ENCODE data around the gene SLC12A6.
"Not testable (repeated sequence)": the region's sequence is repeated elsewhere in the genome, so short reads cannot be mapped to it uniquely, and the experiment has no call there.

SLC12A6 gene

GRCh38 chr15:34248190-34248589, 89.4 kb downstream of the SLC12A6 start:
- no peak for DNase-seq

DNA sequence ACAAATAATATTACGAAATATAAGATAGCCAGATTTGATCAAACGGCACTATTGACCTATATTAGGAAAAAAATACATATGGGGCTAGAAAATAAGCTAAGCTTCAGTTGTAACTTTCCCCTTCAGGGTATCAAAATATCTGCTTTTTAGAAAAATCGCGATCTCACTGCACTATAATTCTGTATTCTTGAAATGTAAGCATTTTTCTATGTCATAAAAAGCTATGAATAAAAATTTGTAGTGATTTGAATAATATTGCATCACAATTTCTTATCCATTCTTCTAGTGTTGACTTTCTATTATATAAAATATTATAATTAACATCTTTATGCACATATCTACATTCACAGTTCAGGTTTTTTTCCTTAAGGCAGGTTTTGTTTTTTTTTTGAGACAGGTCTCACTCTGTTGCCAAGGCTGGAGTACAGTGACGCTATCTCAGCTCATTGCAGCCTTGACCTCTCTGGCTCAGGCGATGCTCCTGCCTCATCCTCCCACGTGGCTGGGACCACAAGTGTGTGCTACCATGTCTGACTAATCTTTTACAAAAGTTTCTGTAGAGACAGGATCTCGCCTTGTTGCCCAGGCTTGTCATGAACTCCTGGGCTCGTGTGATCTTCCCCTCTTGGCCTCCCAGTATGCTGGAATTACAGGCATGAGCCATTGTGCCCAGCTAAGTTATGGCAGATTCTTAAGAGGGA, 91.2 kb downstream of the SLC12A6 start:
- DNase-seq: no peak

DNA sequence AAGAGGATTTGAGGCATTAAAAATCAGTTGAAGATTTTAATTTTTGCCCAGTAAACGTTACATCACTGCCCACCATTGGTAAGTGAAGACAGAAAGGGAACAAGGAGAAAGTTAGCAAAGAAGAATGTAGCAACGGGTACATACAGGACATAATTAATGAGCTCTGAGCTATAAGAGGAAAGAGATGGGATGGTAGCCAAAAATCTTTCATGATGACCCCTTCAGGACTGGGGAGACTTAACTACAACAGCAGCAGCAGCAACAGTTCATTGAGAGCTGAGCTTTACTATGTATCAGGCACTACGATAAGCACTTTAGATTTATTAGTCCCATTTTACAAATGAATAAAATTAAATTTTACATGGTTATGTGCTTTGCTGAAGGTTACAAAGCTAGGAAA, 94.4 kb downstream of the SLC12A6 start:
- DNase-seq: no peak

- no peak for DNase-seq
Measured at GRCh38 chr15:34242331-34242710, 95.3 kb downstream of the SLC12A6 start.

- DNase-seq: peak; percentile 59 to 60
Measured at GRCh38 chr15:34241376-34242330, 95.9 kb downstream of the SLC12A6 start.

- no peak for DNase-seq
Measured at GRCh38 chr15:34240537-34240936, 97.0 kb downstream of the SLC12A6 start.

- no peak for DNase-seq
Measured at GRCh38 chr15:34239151-34239808, 98.3 kb downstream of the SLC12A6 start.

GRCh38 chr15:34233614-34234013, 104.0 kb downstream of the SLC12A6 start:
- no peak for DNase-seq

GRCh38 chr15:34223904-34224596, 113.5 kb downstream of the SLC12A6 start:
- no peak for DNase-seq

GRCh38 chr15:34217587-34218225, 119.9 kb downstream of the SLC12A6 start:
- no peak for DNase-seq

DNA sequence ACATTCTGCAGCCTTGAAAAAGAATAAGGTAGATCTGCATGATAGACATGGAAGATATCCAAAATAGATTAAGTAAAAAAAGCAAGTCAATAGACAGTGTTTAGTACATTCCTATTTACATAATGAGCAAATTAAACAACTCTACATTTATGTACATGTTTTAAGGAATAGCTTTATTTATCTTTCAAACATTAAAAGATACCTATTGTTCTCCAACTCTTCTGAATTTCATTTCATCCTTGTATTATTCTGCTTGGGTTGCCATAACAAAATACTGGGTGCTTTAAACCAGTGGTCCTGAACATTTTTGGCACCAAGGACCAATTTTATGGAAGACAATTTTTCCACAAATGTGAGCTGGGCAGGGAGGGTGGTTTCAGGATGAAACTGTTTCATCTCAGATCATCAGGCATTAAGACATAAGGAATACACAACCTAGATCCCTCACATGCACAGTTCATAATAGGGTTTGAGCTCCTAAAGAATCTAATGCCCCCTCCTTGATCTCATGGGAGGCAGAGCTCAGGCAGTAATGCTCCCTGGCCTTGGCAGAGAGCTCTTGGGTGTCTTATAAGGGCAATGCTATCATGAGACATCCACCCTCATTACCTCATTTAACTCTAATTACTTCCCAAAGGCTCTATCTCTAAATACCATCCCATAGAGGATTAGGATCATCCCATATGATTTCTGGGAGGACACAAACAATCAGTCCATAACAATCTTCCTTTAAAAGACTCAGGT, 120.9 kb downstream of the SLC12A6 start:
- DNase-seq: no peak

GRCh38 chr15:34214135-34214534, 123.4 kb downstream of the SLC12A6 start:
- DNase-seq: no peak

DNA sequence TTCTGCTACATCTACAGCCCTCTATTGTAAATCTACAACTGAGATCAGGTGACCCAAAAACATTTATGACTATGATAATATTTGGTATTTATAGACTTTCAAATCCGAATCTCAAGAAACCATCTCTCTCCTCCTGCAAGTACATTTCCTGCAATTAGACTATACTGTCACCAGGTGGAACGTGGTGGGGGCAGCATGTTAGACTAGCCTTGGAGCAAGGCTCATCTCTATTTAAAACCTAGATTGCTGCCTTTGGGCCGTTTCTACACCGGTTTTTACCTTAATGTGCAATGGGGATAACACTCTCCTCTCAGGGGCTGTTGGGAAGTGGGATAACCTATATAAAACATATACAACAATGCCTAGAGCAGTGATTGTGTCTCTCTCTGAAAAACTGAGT, 123.9 kb downstream of the SLC12A6 start:
- no peak for DNase-seq

DNA sequence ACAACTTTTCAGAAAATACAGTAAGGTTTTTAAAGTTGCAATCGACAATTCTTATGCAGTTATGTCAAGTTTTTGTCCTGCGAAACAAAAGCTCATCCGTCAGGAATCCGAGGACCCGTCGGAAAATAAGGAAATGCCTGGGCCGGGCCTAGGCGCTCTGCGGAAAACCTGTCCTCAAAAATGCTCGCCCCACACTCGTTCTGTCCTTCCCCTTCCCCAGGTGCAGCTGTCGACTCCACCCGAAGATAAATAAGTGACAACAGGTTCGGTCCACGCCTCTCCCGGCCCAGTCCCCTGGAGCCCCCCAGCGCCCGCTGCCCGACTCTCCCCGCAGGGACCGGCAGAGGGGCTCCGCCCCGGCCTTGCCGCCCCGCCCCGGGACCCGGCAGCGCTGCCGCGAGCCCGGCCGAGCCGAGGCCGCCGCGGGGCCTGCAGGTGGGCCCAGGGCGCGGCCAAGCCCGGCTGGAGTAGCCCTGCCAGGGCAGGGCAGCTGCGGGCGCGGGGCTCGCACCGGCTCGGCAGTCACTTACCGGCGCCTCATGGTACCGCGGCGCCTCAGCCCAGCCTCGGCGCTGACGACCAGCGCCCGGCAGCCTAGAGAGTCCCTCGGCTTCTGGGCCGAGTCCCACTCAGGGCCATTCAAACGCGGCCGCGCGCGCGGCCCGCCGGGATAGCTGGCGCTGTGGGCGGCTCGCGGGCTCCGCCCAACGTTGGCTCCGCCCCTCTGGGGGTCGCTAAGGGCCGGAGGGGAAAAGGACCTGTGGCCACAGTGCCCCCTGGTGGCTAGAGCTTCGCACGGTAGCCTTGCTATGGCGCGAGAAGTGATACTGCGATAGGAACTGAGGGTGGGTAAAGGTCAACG, 127.9 kb downstream of the SLC12A6 start, which contains the start of gene KATNBL1:
Gene KATNBL1, minus strand, starts transcription at position 676 of the 862 bp plus-strand sequence. CDS start 46,420 bp downstream, outside the sequence.
- DNase-seq: peak; percentile 88 to 93

DNA sequence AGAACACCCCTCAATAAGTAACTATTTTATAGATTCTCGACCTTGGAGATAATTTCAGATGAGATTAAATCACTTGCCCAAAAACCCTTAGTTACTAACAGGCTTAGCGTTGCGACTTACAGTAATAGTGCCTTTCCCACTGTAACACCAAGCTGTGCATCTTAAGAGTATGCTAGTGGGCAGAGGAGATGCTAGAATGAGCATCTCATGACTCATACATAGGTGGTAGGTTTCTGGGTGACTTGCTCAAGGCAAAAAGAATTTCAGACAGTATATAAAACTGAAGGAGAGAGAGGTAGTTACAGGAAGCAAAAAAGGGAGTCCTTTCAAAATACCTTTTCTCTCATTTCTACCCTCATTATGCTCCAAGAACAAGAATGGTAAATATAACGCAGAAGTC, 131.6 kb downstream of the SLC12A6 start:
- DNase-seq: no peak

DNA sequence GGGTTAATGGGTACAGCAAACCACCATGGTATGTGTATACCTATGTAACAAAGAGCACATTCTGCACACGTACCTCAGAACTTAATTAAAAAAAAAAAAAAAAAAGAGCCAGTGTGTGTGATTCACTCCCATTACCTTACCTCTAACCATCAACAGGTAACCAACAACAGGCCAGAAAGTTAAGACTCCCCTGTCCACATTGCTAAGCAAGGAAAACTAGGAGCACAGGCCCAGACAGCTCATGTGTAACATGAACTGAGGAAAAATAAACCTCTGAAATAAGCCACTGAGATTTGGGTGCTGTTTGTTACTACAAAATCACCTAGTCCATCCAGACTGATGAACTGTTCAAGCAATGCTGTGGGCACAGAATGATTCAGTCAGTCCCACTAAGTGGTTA, 133.6 kb downstream of the SLC12A6 start:
- no peak for DNase-seq

- no peak for DNase-seq
Measured at GRCh38 chr15:34203305-34203704, 134.3 kb downstream of the SLC12A6 start.

DNA sequence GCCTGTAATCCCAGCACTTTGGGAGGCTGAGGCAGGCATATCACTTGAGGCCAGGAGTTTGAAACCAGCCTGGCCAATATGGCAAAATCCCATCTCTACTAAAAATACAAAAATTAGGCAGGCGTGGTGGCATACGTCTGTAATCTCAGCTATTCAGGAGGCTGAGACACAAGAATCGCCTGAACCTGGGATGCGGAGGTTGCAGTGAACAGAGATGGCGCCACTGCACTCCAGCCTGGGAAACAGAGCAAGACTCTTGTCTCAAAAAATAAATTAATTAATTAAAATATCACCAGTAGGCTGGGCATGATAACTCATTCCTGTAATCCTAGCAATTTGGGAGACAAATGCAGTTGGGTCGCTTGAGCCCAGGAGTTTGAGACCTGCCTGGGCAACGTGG, 144.3 kb downstream of the SLC12A6 start:
- DNase-seq: not testable (repeated sequence)

DNA sequence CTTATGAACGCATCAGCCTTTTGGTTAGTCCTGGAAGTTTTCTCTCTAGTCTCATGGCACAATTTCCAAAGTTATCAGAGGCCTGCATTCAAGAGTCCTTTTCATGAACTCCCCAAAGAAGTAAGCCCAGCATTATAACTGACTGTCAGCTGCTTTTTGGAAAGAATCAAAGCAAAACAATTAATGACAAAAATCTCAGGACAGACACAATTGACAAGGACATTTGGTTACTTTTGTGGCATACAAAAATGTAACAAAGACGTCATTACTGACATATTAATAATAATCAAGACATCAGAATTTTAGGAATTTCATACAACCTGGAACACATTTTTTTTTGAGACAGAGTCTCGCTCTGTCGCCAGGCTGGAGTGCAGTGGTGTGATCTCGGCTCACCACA, 148.9 kb downstream of the SLC12A6 start:
- no peak for DNase-seq

DNA sequence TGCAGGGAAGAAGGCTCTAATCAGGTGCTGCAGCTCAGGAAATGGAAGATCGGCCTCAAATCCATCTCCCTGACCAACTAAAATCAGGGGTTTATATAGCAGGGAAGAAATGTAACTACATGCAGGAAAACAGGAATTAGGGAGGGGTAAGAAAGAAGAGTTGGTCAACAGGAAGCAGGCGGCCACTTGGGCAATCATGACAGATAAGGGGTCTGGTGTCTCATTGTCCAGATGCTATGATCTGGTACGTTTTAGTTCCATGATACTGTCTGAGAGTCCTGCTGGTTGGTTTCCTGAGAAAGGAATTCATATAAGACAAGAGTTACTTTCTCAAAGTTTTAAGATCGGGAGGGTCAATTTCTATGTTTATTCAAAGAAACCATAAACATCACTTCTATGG, 151.9 kb downstream of the SLC12A6 start:
- DNase-seq: no peak

GRCh38 chr15:34182942-34183341, 154.6 kb downstream of the SLC12A6 start:
- no peak for DNase-seq
